ENCODE measurements around the gene TAGLN. TPM values are rescaled to one million over a fixed set of nuclear protein-coding genes. Genes with fewer than 3 reads are reported as not detected.

Gene TAGLN
- total and polyA plus RNA-seq, 2 of the 8 experiments (the other 6 are each of a cell fraction or from before 2014, with no cell fraction given), result 140 to 300 TPM

- no peak for TF ChIP-seq CHD7 (IDR thresholded peaks at IDR 0.05; ENCODE audit: insufficient replicate concordance, low read length)
- TF ChIP-seq SIN3A (conservative IDR thresholded peaks at IDR 0.05 in 1 of 2, IDR thresholded peaks at IDR 0.05 in 1 of 2; ENCODE audit: low read depth in 1 of 2, low read length in 2 of 2), result no peak
- TF ChIP-seq CTCF (IDR thresholded peaks at IDR 0.05; ENCODE audit: control extremely low read depth in 1 of 3, insufficient read depth in 1 of 3, low read depth in 1 of 3, low read length in 3 of 3), result no peak
- no peak for TF ChIP-seq FOSL1 (IDR thresholded peaks at IDR 0.05; ENCODE audit: insufficient read depth, low read depth, low read length)
- no peak for TF ChIP-seq EZH2 (IDR thresholded peaks at IDR 0.05; ENCODE audit: low read depth, low read length, severe bottlenecking)
Measured at GRCh38 chr11:117181586-117182550, 17.3 kb upstream of the TAGLN start (continued).
